GM19035 (cell line): ENCODE measurements around the gene FMO2.

Source experiments
- ATAC-seq: cut with Tn5 transposase; IDR thresholded peaks from one replicate; pipeline ENCODE4 v1.9.1; 2021; ENCODE audit not compliant: unreplicated experiment

FMO2 gene

GRCh38 chr1:171185091-171185490 lies at the start of gene FMO2:
Gene FMO2 (plus strand): TSS chr1:171185300. CDS start chr1:171185714, 414 bp downstream.
- ATAC-seq, result no peak

- ATAC-seq, result no peak
Measured at GRCh38 chr1:171137580-171137979, 47.5 kb upstream of the FMO2 start.

DNA sequence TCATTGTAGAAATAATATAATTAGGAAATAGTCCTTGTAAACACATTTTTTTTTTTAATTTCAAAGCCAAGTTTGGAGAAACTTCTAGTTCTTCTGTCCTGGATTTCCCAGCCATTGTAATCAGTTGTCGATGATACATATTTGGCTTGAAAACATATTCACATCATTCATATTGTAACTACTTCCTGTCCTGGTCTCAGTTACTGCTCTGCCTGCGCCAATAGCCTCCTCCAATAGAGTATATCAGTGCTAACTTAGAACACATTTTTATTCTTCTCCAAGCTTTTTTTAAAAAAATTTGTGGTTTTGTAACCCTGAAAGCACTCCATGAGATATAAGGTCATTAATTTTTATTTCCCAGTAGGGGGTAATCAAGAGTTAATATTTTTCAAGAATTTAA lies 46.1 kb upstream of the FMO2 start:
- no peak for ATAC-seq

- no peak for ATAC-seq
Measured at GRCh38 chr1:171139890-171140289, 45.2 kb upstream of the FMO2 start.

GRCh38 chr1:171140401-171140800 lies 44.7 kb upstream of the FMO2 start:
- no peak for ATAC-seq

DNA sequence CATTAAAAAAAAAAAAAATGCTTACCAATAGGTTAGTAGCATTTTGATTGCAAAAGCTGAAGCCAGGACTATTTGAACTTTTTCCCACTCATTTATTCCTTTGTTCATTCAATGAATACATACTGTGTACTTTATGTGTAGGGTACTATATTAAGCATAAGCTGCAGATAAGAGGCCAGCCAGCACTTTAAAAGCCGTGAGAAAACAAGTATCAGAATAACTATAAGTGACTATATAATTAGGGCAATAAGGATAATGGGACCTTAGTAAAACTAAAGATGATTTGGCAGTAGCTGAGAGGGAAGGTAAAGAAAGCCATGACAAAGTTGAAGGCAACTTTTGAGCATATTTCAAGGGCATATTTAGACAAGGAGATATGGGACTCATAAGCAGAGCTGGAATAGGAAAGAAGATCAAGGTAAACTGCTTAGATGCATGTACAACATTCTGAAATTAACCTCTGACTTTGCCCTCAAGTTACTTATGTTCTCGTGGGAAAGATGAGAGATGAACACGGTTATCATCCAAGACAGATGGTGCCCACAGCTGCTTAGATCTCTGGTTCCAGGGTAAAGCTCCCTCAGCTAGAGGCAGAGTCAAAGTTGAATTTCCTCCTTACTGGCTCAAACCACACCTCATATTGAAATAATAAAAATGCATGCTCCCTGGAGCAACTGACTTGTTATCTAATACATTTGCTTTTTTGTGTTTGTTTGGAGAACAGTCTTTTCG lies 44.0 kb upstream of the FMO2 start:
- ATAC-seq, result no peak

GRCh38 chr1:171141688-171142415 lies 43.2 kb upstream of the FMO2 start:
- no peak for ATAC-seq

DNA sequence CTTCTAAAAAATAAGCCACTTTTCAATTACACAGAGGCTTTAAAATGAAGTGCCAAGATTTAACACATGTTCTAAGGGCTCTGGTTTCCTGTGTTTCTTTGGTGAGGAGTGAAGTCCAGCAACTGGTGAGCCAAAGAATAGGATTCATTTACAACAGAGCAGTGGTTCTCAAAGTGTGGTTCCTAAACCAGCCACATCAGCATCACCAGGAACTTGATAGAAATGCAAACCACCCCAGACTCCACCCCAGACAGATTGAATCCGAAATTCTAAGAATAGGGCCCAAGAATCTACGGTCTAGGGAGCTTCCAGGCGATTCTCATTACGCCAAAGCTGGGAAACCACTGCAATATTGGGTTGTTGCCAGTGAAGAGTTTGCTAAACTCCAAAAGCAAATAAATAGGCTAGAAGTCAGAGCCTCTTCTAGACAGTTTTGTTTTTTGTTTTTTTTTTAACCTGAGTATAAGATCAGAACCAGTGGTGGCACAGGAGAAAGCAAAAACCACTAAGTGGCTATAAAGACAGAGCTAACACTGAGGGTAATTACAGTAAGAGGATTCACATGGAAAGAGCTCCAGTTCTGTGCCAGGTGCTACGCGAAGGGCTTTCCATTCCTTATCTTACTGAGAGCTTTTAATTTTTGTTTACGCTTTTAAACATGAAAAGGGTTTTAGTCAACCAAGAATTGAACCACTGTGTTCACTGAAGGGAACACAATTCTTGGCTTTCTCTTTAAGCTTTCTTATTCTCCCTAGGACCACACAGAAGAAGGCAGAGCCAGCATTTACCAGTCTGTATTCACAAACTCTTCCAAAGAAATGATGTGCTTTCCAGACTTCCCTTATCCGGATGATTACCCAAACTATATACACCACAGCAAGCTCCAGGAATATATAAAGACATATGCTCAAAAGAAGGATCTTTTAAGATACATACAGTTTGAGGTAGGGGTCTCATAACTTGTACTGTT lies 42.4 kb upstream of the FMO2 start:
- ATAC-seq, result no peak

GRCh38 chr1:171150156-171150555 lies 34.9 kb upstream of the FMO2 start:
- ATAC-seq, result no peak

DNA sequence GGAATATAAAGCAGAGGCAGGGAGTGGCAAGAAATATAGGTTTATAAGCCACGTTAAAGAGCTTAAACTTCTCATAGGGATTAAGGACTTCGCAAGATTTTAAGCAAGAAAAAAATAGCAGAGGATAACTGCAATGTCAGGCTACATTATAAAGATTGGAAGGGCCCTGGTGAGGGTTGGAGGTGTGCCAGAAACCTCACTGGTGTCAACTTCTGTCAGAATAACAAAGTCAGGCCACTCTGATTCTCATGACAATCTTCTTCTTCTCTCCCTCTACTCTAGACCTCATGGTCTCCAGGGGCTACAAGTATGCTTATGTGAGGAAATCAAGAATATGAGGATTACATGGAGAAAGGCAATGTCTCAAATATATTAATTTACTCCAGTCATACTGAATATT lies 32.6 kb upstream of the FMO2 start:
- ATAC-seq, result no peak

- ATAC-seq, result no peak
Measured at GRCh38 chr1:171155484-171155883, 29.6 kb upstream of the FMO2 start.

GRCh38 chr1:171158096-171158495 lies 27.0 kb upstream of the FMO2 start:
- no peak for ATAC-seq

GRCh38 chr1:171158551-171158950 lies 26.5 kb upstream of the FMO2 start:
- ATAC-seq, result no peak

DNA sequence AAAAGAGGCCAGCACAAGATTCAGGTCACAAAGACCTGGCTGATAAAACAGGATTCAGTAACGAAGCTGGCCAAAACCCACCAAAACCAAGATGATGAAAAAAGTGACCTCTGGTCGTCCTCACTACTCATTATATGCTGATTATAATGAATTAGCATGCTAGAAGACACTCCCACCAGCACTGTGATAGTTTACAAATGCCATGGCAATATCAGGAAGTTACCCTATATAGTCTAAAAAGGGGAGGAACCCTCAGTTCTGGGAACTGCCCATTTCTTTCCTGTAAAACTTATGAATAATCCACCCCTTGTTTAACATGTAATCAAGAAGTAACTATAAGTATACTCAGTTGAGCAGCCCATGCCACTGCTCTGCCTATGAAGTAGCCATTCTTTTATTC lies 26.0 kb upstream of the FMO2 start:
- no peak for ATAC-seq

DNA sequence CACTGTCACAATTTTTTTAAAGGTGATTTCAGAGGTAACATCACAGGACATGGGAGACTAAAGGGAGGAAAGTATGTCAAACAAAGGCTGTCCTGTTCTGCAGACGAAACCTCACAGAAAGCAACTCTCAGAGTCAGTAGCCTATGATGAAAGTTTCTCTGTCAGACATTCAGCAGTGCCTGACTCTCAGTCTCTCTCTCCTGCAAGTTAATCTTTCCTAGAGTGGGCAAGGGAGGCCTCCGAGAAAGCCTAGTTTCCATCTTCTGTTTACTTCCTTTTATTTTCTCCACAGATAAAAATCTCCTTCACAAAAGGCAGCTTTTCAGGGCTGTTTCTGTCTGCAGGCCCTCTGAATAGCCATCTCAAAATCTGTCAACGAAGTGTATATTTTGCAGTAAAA lies 24.9 kb upstream of the FMO2 start:
- no peak for ATAC-seq

- no peak for ATAC-seq
Measured at GRCh38 chr1:171160639-171161354, 24.3 kb upstream of the FMO2 start.

DNA sequence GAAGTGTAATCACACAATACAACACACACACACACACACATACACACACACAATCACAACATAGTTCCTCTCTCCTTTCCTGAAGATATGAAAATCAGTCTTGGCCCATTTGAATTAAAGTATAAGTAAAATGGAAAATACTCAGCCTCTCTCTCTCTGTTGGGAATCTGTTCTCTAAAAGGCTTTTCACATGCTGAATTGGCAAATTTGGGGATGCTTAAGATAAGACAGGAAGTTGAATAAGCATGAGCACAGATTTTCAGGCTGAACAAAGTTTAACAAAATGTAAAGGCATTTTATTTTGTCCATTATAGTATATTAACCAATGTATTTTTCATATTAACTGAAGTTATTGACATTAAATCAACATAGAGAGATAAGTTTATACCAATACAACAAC lies 23.7 kb upstream of the FMO2 start:
- ATAC-seq, result no peak

DNA sequence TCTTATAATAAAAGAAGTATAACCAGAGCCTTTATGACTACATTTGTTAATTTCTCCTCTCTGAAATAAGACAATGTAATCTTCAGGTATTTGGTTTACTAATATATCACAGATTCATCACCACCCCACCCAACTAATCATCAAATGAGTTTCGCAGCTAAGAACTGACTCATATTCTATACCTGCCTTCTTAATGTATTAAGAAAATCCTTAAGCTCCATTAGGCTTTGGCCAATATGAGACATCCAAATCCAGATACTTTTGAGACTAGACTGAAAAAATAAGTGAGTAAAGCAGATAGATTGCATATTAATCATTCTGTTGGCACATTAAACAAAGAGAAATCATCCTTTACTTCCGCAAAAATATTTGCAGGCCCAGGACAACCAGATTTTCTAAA lies 18.7 kb upstream of the FMO2 start:
- no peak for ATAC-seq

- no peak for ATAC-seq
Measured at GRCh38 chr1:171167785-171168184, 17.3 kb upstream of the FMO2 start.

- ATAC-seq, result no peak
Measured at GRCh38 chr1:171172471-171172870, 12.6 kb upstream of the FMO2 start.

- no peak for ATAC-seq
Measured at GRCh38 chr1:171173069-171173468, 12.0 kb upstream of the FMO2 start.
